HG03095 (cell line): ENCODE measurements around the gene NAPSA.

Experiments
- ATAC-seq: cut with Tn5 transposase; IDR thresholded peaks from one replicate; pipeline ENCODE4 v1.9.1; 2021; ENCODE audit warnings: moderate library complexity; ENCODE audit not compliant: unreplicated experiment

NAPSA gene

GRCh38 chr19:50318438-50318837, 47.0 kb downstream of the NAPSA start:
- ATAC-seq, result no peak

DNA sequence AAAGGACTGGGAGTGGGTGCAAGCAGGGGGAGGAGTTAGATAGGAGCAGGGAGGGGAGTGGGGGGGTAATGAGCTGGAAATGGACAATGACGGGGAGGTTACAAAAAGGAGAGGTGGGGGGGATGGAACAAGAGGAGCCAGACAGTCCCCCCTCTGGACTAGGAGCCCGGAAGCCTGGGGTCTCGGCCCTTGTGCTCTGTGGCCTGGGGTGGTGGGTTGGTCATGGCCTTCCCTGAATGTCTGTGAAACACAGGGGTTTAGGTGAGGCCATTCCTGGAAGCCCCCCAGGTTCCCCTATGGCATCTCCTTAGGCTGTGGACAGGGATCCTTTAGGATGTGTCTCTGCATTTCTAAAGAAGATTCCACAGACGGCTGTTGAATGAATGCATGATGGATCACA, 48.3 kb downstream of the NAPSA start:
- no peak for ATAC-seq

GRCh38 chr19:50315773-50316448, 49.5 kb downstream of the NAPSA start:
- no peak for ATAC-seq

DNA sequence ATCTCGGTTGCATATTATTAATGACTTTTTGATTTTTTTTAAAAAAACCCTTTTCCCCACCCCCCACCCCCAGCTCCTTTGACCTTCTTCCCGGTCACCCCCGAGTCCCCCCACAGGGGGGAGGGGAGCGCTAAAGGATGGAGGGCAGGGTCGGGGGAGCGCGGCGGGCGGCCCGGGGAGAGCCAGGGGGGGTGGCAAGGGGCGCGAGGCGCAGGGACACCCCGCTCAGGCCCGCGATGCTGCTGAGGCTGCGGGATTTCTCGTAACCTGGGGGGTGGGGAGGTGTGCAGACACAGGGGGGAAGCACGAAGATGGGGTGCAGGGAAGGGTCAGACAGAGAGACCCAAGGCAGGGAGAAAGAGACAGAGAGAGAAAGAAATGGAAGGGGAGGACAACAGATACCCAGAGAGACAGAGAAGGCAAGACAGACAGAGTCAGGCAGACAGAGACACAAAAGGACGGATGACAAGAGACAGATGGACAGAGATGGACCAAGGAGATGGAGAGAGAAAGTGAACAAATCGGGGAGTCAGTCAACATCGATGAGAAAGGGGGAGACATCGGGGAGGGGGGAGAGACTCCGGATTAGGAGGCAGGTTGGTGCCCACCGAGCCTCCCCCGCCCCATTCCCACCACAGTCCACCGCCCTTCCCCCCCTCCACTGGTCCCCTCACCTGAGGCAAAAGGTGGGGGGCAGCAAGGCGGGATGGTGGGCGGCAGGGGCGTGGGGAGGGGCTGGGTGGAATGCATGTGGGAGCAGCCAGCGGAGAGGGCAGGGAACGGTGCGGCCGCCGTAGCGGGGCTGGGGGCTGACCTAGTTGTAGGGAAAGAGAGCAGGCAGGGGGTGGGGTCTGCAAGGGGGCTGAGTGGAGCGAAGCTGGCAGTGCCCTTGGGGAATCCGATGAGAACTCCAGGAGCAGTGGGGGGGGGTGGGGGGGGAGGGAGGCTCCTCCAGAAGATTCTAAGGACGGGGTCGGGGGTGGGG, 50.4 kb downstream of the NAPSA start:
- no peak for ATAC-seq

DNA sequence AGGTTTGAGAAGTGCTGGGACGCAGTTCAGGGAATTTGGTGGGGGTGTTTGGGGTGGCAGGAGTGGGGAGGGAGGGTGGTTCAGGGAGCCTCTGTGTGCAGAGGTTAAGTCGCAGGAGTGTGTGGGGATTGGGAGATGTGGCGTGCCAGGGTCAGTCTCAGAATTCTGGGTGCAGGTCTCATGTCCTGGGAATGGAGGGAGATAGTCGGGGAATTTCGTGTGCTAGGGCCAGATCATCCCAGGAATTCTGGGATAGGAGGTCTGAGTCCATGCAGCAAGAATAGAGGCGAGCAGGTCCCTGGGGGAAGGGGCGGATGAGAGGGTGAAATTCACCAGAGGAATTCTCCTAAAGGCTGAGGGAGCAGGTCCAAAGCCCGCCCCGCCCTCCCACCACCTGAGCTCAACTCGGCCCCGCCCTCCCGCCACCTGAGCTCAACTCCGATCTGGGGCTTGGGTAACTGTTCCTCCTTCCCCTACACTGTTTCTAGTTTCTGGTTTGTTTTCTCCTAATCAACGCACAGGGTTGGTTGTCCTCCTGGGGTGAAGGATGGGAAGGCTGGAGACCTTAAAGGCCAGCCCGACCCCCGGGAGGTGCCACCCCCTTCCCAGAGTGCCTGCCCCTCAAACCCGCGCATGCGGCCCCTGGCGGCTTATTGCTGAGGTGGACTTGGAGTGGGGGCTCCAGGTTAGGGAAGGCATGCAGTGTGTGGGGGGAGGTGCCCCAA, 51.5 kb downstream of the NAPSA start:
- no peak for ATAC-seq

GRCh38 chr19:50312967-50313811, 52.2 kb downstream of the NAPSA start:
- ATAC-seq, result no peak

GRCh38 chr19:50311723-50312635, 53.5 kb downstream of the NAPSA start:
- no peak for ATAC-seq

DNA sequence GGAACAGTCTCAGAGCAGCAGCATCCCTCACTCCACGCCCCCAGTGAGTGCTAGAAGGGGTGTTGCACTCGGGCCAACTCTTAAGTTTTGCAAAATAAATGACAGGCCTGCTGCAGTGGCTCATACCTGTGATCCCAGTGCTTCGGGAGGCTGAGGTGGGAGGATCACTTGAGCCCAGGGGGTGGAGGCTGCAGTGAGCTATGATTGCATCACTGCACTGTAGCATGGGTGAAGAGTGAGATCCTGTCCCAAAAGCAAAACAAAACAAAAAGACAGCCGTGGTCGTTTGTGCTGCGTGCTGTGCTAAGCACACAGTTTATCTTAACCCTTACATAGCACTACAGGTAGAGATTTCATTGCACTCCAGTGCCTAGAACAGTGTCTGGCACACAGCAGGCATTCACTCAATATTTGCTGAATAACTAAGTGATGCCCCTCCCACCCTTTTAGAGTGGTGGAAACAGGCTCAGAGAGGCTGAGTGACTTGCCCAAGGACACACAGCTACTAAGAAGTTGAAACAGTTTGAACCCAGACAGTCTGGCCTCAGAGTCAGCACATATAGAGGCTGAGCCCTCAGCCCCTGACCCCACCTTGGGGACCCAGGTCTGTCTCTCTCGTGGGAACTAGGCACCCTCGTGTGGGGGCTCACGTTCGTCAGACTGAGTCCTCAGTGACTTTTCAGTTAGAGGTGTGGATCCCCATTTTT, 54.5 kb downstream of the NAPSA start:
- ATAC-seq, result no peak

DNA sequence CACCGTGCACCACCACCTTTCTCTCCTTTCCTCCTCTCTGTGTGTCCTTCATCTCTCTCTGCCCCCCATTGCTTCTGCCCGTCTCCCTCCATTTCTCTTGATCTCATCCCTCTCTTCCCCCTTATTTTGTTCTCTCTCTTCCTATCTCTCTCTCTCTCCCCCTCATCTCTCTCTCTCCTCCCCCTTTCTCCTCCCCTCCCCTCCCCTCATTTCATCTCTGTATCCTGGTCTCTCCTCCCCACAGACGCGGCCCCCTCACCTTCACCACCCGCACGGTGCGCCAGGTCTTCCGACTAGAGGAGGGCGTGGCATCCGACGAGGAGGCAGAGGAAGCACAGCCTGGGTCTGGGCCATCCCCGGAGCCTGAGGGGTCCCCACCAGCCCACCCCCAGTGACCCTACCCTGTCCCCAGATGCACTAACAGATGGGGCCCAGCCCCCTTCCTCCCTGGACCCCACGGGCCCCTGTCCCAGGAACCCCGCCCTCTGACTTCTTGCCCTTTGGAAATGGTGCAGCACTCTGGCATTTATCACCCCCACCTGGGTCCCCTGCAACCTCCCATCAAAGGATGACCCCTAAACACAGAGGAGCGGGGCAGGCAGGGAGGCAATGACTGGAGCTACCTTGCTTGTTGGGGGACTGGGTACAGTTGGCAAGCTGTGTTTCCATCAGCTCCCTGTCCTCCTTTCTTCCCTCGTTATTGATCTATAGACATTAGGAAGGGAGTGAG, 55.9 kb downstream of the NAPSA start:
- ATAC-seq, result no peak

GRCh38 chr19:50308991-50309390, 56.4 kb downstream of the NAPSA start:
- ATAC-seq, result no peak
